ENCODE data around the gene ZNFX1. TPM values are rescaled to one million over a fixed set of nuclear protein-coding genes. Genes with fewer than 3 reads are reported as not detected.

Gene ZNFX1
- total and polyA plus RNA-seq, 2 donors (not counting 1 experiment from before 2014, with no cell fraction given), result 10.3 to 37.9 TPM

GRCh38 chr20:49233226-49233625 lies 44.6 kb downstream of the ZNFX1 start:
- no peak overlapping the region for H3K9ac ChIP-seq (ENCODE audit: low read length)

GRCh38 chr20:49231471-49231870 lies 46.4 kb downstream of the ZNFX1 start:
- peak overlapping the region; percentile 55 to 78 for H3K27ac ChIP-seq (ENCODE audit: low read length in 2 of 2)
- Mint-ChIP-seq H3K27ac (no peak overlapping the region), H3K4me1 (peaks cover 16% of the 10 kb centered on the region), H3K4me3 (no peak overlapping the region), H3K9me3 (ENCODE audit: insufficient read depth) (no peaks in the 10 kb centered on the region), H3K27me3 (no peaks in the 10 kb centered on the region)
- no peak overlapping the region for H3K4me3 ChIP-seq (ENCODE audit: control extremely low read depth in 1 of 5, extremely low read depth in 1 of 5, insufficient read depth in 1 of 5, low read depth in 2 of 5, low read length in 4 of 5)
- intact Hi-C loops (cut with micrococcal nuclease), result no loop called here
- ChIA-PET POLR2A (interaction anchor here (0.8 kb wide), 1 partner anchor 36 kb away, joined by 4 read pairs; no protein-coding TSS in a partner anchor), CTCF (interaction anchor here (2.8 kb wide), 1 partner anchor 15 kb away, joined by 16 read pairs; no protein-coding TSS in a partner anchor)
- no peaks in the 10 kb centered on the region for H3K9me3 ChIP-seq (ENCODE audit: control extremely low read depth in 1 of 3, control insufficient read depth in 2 of 3, insufficient read depth in 1 of 3, low read length in 2 of 3)
- H3K27me3 ChIP-seq (replicated peaks in 1 of 4; ENCODE audit: control extremely low read depth in 1 of 4, control insufficient read depth in 3 of 4, insufficient read depth in 4 of 4, low read length in 3 of 4), result no peaks in the 10 kb centered on the region
- H3K79me2 ChIP-seq (ENCODE audit: control insufficient read depth, insufficient read depth, low read length), result peaks cover 30% of the 10 kb centered on the region
- peak overlapping the region; percentile 44 for H3K4me2 ChIP-seq (replicated peaks; ENCODE audit: low read depth, low read length, poor library complexity, severe bottlenecking)
- ATAC-seq (ENCODE audit: low read depth) (no peak), DNase-seq (no peak)
- peaks cover 14 to 20% of the 10 kb centered on the region in 2 donors for H3K4me1 ChIP-seq (ENCODE audit: control insufficient read depth in 2 of 2, insufficient read depth in 2 of 2, low read length in 2 of 2)
- peaks cover 7% of the 10 kb centered on the region for H4K20me1 ChIP-seq (ENCODE audit: control insufficient read depth, insufficient read depth, low read length, poor library complexity, severe bottlenecking)
- no peak for TF ChIP-seq CTCF (IDR thresholded peaks at IDR 0.05)
- no peak for TF ChIP-seq EZH2 (IDR thresholded peaks at IDR 0.05; ENCODE audit: borderline replicate concordance, insufficient read depth, low read depth, low read length, poor library complexity, severe bottlenecking)
- no peak overlapping the region for H2AFZ ChIP-seq (ENCODE audit: insufficient read depth, low read depth, low read length, poor library complexity, severe bottlenecking)
- H3K9ac ChIP-seq (ENCODE audit: low read length), result no peak overlapping the region
- 0% methylated on average over 1 of the region's 7 CpGs for WGBS (ENCODE audit: insufficient coverage)
- H3K36me3 ChIP-seq (replicated peaks in 1 of 2; ENCODE audit: control extremely low read depth in 1 of 2, control insufficient read depth in 1 of 2, extremely low read depth in 1 of 2, insufficient read depth in 2 of 2, low read length in 1 of 2), result peaks cover 3 to 83% of the 10 kb centered on the region in 2 experiments

More at GRCh38 chr20:49233226-49233625, 44.6 kb downstream of the ZNFX1 start:
- Mint-ChIP-seq H3K4me3 (no peak overlapping the region), H3K9me3 (ENCODE audit: insufficient read depth) (no peaks in the 10 kb centered on the region), H3K27me3 (no peaks in the 10 kb centered on the region), H3K27ac (no peak overlapping the region), H3K4me1 (peaks cover 16% of the 10 kb centered on the region)
- Histone ChIP-seq H3K36me3 (replicated peaks in 1 of 2; ENCODE audit: control extremely low read depth in 1 of 2, control insufficient read depth in 1 of 2, extremely low read depth in 1 of 2, insufficient read depth in 2 of 2, low read length in 1 of 2) (peaks cover 1 to 91% of the 10 kb centered on the region in 2 experiments), H4K20me1 (ENCODE audit: control insufficient read depth, insufficient read depth, low read length, poor library complexity, severe bottlenecking) (peaks cover 7% of the 10 kb centered on the region), H3K9me3 (ENCODE audit: control extremely low read depth in 1 of 3, control insufficient read depth in 2 of 3, insufficient read depth in 1 of 3, low read length in 2 of 3) (no peaks in the 10 kb centered on the region), H3K79me2 (ENCODE audit: control insufficient read depth, insufficient read depth, low read length) (peaks cover 34% of the 10 kb centered on the region), H3K27ac (ENCODE audit: low read length in 2 of 2) (no peak overlapping the region), H3K4me1 (ENCODE audit: control insufficient read depth in 2 of 2, insufficient read depth in 2 of 2, low read length in 2 of 2) (peaks cover 14 to 20% of the 10 kb centered on the region in 2 donors), H3K4me2 (replicated peaks; ENCODE audit: low read depth, low read length, poor library complexity, severe bottlenecking) (no peak overlapping the region), H3K27me3 (replicated peaks in 1 of 4; ENCODE audit: control extremely low read depth in 1 of 4, control insufficient read depth in 3 of 4, insufficient read depth in 4 of 4, low read length in 3 of 4) (no peaks in the 10 kb centered on the region), H3K4me3 (ENCODE audit: control extremely low read depth in 1 of 5, extremely low read depth in 1 of 5, insufficient read depth in 1 of 5, low read depth in 2 of 5, low read length in 4 of 5) (no peak overlapping the region), H2AFZ (ENCODE audit: insufficient read depth, low read depth, low read length, poor library complexity, severe bottlenecking) (no peak overlapping the region)
- ChIA-PET CTCF (interaction anchor here (0.6 kb wide), 1 partner anchor 31 kb away, joined by 4 read pairs; no protein-coding TSS in a partner anchor), POLR2A (no interaction called here)
- intact Hi-C loops (cut with micrococcal nuclease), result no loop called here
- WGBS (ENCODE audit: insufficient coverage), result 90% methylated on average over 7 of the region's 10 CpGs
- DNase-seq (no peak), ATAC-seq (ENCODE audit: low read depth) (no peak)
- TF ChIP-seq EZH2 (IDR thresholded peaks at IDR 0.05; ENCODE audit: borderline replicate concordance, insufficient read depth, low read depth, low read length, poor library complexity, severe bottlenecking) (no peak), CTCF (IDR thresholded peaks at IDR 0.05) (no peak)

Measured in B cell (primary cell).